Loucy (cell line): ENCODE data around the gene FANCI.

Experiments used
- H2AFZ ChIP-seq: fragments of 200-600 bp; sonication (generic); 2 replicates; pipeline ENCODE4 v1.6.0; 2016; ENCODE audit warnings: antibody characterized with exemption, mild to moderate bottlenecking, low read length, moderate library complexity
- H3F3A ChIP-seq: fragments of 200-600 bp; 2 replicates; pipeline ENCODE4 v1.6.0; 2016; ENCODE audit warnings: antibody characterized with exemption, low read depth, mild to moderate bottlenecking
- H3K27me3 ChIP-seq: fragments of 200-600 bp; sonication (generic); 2 replicates; pipeline ENCODE4 v1.6.1; 2014; ENCODE audit warnings: low read length, mild to moderate bottlenecking; ENCODE audit not compliant: insufficient read depth, poor library complexity, severe bottlenecking
- H3K36me3 ChIP-seq: fragments of 200-600 bp; sonication (generic); 2 replicates; pipeline ENCODE4 v1.6.1; 2016; ENCODE audit warnings: low read length; ENCODE audit not compliant: insufficient read depth
- H3K4me1 ChIP-seq: fragments of 200-600 bp; sonication (generic); 2 replicates; pipeline ENCODE4 v1.5.1; 2014; ENCODE audit warnings: low read length, mild to moderate bottlenecking; ENCODE audit not compliant: insufficient read depth, poor library complexity, severe bottlenecking
- H3K4me2 ChIP-seq: fragments of 200-600 bp; sonication (generic); 2 replicates; pipeline ENCODE4 v1.6.0; 2014; ENCODE audit warnings: antibody characterized with exemption, low read length, low read depth, mild to moderate bottlenecking; ENCODE audit not compliant: poor library complexity, severe bottlenecking
- H3K4me3 ChIP-seq: fragments of 200-600 bp; sonication (generic); 2 replicates; pipeline ENCODE4 v1.5.1; 2014; ENCODE audit warnings: low read length, mild to moderate bottlenecking, mixed read lengths; ENCODE audit not compliant: poor library complexity, severe bottlenecking
- H3K79me2 ChIP-seq: fragments of 200-600 bp; sonication (generic); 2 replicates; pipeline ENCODE4 v1.6.1; 2014; ENCODE audit warnings: low read length; ENCODE audit not compliant: insufficient read depth
- H3K9ac ChIP-seq: fragments of 200-600 bp; sonication (generic); 2 replicates; pipeline ENCODE4 v1.6.0; 2014; ENCODE audit warnings: mild to moderate bottlenecking, low read depth, low read length, moderate library complexity; ENCODE audit not compliant: poor library complexity, severe bottlenecking
- H3K9me2 ChIP-seq: fragments of 200-600 bp; sonication (generic); replicated peaks from 2 replicates; pipeline ENCODE4 v1.6.1; 2016; ENCODE audit warnings: low read depth, low read length, mixed read lengths
- H3K9me3 ChIP-seq: fragments of 200-600 bp; sonication (generic); 2 replicates; pipeline ENCODE4 v1.6.1; 2014; ENCODE audit warnings: mild to moderate bottlenecking, antibody characterized with exemption, low read length, low read depth; ENCODE audit not compliant: insufficient read depth
- H4K20me1 ChIP-seq: fragments of 200-600 bp; sonication (generic); 2 replicates; pipeline ENCODE4 v1.6.0; 2014; ENCODE audit warnings: antibody characterized with exemption, low read length, mild to moderate bottlenecking; ENCODE audit not compliant: insufficient read depth, poor library complexity, severe bottlenecking
- EZH2phosphoT487 ChIP-seq: fragments of 200-600 bp; IDR thresholded peaks from 2 replicates; pipeline ENCODE4 v1.6.1; 2018; ENCODE audit warnings: antibody characterized with exemption, mild to moderate bottlenecking, moderate library complexity, borderline replicate concordance
- TF ChIP-seq, protein P1 (sequence below): fragments of 200-600 bp; sonication (generic); conservative IDR thresholded peaks from 2 replicates; pipeline ENCODE4 v1.5.1; 2014; ENCODE audit warnings: mild to moderate bottlenecking, antibody characterized with exemption, low read length

FANCI gene

GRCh38 chr15:89211678-89212170 lies 32.1 kb upstream of the FANCI start:
- Histone ChIP-seq H2AFZ (no peak overlapping the region), H3K9ac (no peak overlapping the region), H3K4me1 (peaks cover 12% of the 10 kb centered on the region), H3K79me2 (no peaks in the 10 kb centered on the region), H3K36me3 (no peaks in the 10 kb centered on the region), H3K9me3 (no peaks in the 10 kb centered on the region), H3K4me3 (no peak overlapping the region), H3K4me2 (no peak overlapping the region), H3K27me3 (no peaks in the 10 kb centered on the region), H3K9me2 (no peaks in the 10 kb centered on the region), H3F3A (no peaks in the 10 kb centered on the region), H4K20me1 (no peaks in the 10 kb centered on the region)
- TF ChIP-seq EZH2phosphoT487, result no peak

- Histone ChIP-seq H3K27me3 (no peaks in the 10 kb centered on the region), H3K4me1 (no peaks in the 10 kb centered on the region), H3K9ac (no peak overlapping the region), H3K9me3 (no peaks in the 10 kb centered on the region), H3K9me2 (no peaks in the 10 kb centered on the region), H3K4me3 (no peak overlapping the region), H3K79me2 (no peaks in the 10 kb centered on the region), H3K4me2 (no peak overlapping the region), H3K36me3 (no peaks in the 10 kb centered on the region), H2AFZ (no peak overlapping the region), H3F3A (no peaks in the 10 kb centered on the region), H4K20me1 (no peaks in the 10 kb centered on the region)
- TF ChIP-seq, protein P1, sequence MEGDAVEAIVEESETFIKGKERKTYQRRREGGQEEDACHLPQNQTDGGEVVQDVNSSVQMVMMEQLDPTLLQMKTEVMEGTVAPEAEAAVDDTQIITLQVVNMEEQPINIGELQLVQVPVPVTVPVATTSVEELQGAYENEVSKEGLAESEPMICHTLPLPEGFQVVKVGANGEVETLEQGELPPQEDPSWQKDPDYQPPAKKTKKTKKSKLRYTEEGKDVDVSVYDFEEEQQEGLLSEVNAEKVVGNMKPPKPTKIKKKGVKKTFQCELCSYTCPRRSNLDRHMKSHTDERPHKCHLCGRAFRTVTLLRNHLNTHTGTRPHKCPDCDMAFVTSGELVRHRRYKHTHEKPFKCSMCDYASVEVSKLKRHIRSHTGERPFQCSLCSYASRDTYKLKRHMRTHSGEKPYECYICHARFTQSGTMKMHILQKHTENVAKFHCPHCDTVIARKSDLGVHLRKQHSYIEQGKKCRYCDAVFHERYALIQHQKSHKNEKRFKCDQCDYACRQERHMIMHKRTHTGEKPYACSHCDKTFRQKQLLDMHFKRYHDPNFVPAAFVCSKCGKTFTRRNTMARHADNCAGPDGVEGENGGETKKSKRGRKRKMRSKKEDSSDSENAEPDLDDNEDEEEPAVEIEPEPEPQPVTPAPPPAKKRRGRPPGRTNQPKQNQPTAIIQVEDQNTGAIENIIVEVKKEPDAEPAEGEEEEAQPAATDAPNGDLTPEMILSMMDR, result no peak
These were observed 28.2 kb upstream of the FANCI start for GRCh38 chr15:89215627-89216026.

DNA sequence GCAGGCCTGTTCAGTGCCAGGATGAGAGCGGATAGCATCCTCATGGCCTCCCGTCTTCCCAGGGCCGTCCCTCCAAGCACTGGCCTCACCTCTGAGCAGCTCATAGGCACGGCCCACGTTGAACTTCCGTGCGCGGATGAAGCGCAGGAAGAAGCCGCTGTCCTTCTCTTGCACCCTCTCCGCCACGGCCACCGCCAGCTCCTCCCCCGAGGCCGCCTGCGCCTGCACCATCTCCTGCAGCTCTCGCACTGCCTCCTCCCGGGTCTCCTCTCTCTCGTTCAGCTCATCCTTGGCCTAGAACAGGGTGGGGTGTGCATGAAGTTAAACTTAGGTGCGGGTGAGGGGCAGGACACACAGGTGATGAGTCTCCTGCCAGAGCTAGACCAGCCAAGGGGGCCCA lies 26.7 kb upstream of the FANCI start:
- Histone ChIP-seq H3K4me3 (no peak overlapping the region), H3K9me2 (no peaks in the 10 kb centered on the region), H3K4me1 (no peaks in the 10 kb centered on the region), H3K9ac (no peak overlapping the region), H4K20me1 (no peaks in the 10 kb centered on the region), H3K9me3 (no peaks in the 10 kb centered on the region), H3K79me2 (no peaks in the 10 kb centered on the region), H3K27me3 (no peaks in the 10 kb centered on the region), H3K36me3 (no peaks in the 10 kb centered on the region), H3F3A (no peaks in the 10 kb centered on the region), H3K4me2 (no peak overlapping the region), H2AFZ (no peak overlapping the region)
- TF ChIP-seq EZH2phosphoT487, result no peak
- TF ChIP-seq, protein P1, result no peak

DNA sequence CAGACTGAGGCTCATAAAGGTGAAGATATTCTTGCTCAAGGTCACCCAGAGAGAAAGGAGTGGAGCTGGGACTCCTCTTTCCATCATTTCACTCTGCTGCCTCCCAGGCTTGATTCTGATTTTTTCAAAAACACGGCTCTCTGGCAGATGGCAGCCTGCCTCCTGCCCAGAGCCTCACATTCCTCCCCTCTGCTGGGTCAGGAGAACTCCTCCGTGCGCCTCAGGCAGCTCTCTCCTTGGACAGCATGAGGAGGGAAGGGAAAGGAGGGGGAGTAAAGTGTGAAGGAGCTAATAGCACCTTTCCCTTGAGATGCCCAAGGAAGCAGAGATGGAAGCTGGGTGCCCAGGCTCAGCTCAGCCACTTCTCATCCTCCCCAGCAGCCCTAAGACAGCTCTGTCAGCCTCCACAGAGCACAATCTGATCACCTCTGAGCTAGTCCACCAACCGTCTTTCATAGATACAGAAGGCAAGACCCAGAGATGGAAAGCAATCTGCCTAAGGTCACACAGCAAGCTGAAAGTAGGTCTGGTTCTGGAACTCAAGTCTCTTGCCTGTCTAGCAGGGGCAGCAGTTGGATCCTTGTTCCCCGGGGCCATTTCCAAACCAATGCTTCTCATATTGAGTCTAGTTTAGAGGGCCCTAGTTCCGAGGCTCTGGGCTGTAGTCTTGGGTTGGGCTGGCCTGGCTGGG lies 25.9 kb upstream of the FANCI start:
- no peak overlapping the region for H3K4me2 ChIP-seq
- no peak overlapping the region for H3K4me3 ChIP-seq
- no peaks in the 10 kb centered on the region for H3K79me2 ChIP-seq
- no peaks in the 10 kb centered on the region for H4K20me1 ChIP-seq
- TF ChIP-seq EZH2phosphoT487, result no peak
- H2AFZ ChIP-seq, result no peak overlapping the region
- no peaks in the 10 kb centered on the region for H3F3A ChIP-seq
- H3K4me1 ChIP-seq, result no peaks in the 10 kb centered on the region
- H3K9ac ChIP-seq, result no peak overlapping the region
- H3K36me3 ChIP-seq, result no peaks in the 10 kb centered on the region
- no peaks in the 10 kb centered on the region for H3K27me3 ChIP-seq
- no peaks in the 10 kb centered on the region for H3K9me3 ChIP-seq
- H3K9me2 ChIP-seq, result no peaks in the 10 kb centered on the region
